ENCODE data around the gene POLR1E. TPM values are rescaled to one million over a fixed set of nuclear protein-coding genes. Genes with fewer than 3 reads are reported as not detected.

Gene POLR1E
- total and polyA plus RNA-seq, 2 donors (not counting 3 experiments of a cell fraction or from before 2014, with no cell fraction given), result 9.0 to 21.2 TPM

DNA sequence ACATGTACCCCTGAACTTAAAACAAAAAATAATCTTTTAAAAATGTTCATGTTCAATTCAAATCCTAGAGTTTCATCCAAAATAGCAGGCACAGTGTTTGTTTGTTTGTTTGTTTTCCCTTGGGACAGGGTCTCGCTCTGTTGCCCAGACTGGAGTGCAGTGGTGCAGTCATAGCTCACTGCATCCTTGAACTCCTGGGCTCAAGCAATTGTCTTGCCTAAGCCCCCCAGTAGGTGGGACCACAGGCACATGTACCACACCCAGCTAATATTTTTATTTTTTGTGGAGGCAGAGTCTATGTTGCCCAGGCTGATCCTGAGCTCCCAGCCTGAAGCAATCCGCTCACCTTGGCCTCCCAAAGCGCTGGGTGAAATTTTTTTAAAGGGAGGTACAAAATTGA lies 5.0 kb upstream of the POLR1E start:
- Histone ChIP-seq H3K9me3 (replicated peaks; ENCODE audit: control insufficient read depth, insufficient read depth, low read length) (no peaks in the 10 kb centered on the region), H2AFZ (ENCODE audit: low read depth, low read length) (no peak overlapping the region), H3K4me3 (replicated peaks in 1 of 3; ENCODE audit: insufficient read depth in 1 of 3, low read depth in 1 of 3, low read length in 3 of 3) (no peak overlapping the region), H3K79me2 (ENCODE audit: control insufficient read depth, insufficient read depth, low read length) (no peaks in the 10 kb centered on the region), H3K9ac (replicated peaks; ENCODE audit: extremely low read depth, insufficient read depth, low read length) (no peak overlapping the region), H3K4me2 (ENCODE audit: insufficient read depth, low read length) (no peak overlapping the region), H3K4me1 (ENCODE audit: control insufficient read depth, extremely low read depth, insufficient read depth, low read length) (peaks cover 2% of the 10 kb centered on the region), H3K27me3 (ENCODE audit: control insufficient read depth in 2 of 2, insufficient read depth in 2 of 2, low read length in 2 of 2) (peaks cover 8 to 15% of the 10 kb centered on the region in 2 experiments), H4K20me1 (replicated peaks; ENCODE audit: control insufficient read depth, extremely low read depth, insufficient read depth, low read length) (no peaks in the 10 kb centered on the region), H3K36me3 (ENCODE audit: control insufficient read depth in 2 of 2, extremely low read depth in 1 of 2, insufficient read depth in 2 of 2, low read length in 2 of 2) (no peaks in the 10 kb centered on the region), H3K27ac (ENCODE audit: insufficient read depth, low read depth, low read length) (no peak overlapping the region), H3K9me1 (replicated peaks; ENCODE audit: control insufficient read depth, extremely low read depth, insufficient read depth, low read length) (no peaks in the 10 kb centered on the region)
- FAIRE-seq (no peak), DNase-seq (ENCODE audit: low read depth, low spot score) (no peak)
- ChIA-PET CTCF (interaction anchor here (1.0 to 2.3 kb wide), 5 partner anchors 101 to 920 kb away, joined by 3 to 10 read pairs (median 6); no protein-coding TSS in a partner anchor), POLR2A (no interaction called here)
- no peak for TF ChIP-seq EZH2 (IDR thresholded peaks at IDR 0.05; ENCODE audit: borderline replicate concordance, low read depth, low read length, severe bottlenecking)
- TF ChIP-seq GATA2 (IDR thresholded peaks at IDR 0.05; ENCODE audit: insufficient read depth, insufficient read length, low read depth, low read length), result no peak
- TF ChIP-seq MYC (IDR thresholded peaks at IDR 0.05; ENCODE audit: low read depth, low read length), result no peak
- no peak for TF ChIP-seq JUN (IDR thresholded peaks at IDR 0.05; ENCODE audit: borderline replicate concordance, insufficient read depth, insufficient read length, low read depth)
- no peak for TF ChIP-seq POLR2A (IDR thresholded peaks at IDR 0.05; ENCODE audit: low read depth, low read length)
- TF ChIP-seq, protein P1, sequence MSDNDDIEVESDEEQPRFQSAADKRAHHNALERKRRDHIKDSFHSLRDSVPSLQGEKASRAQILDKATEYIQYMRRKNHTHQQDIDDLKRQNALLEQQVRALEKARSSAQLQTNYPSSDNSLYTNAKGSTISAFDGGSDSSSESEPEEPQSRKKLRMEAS (IDR thresholded peaks at IDR 0.05; ENCODE audit: insufficient read depth, insufficient read length), result no peak
- no peak for TF ChIP-seq POLR2AphosphoS5 (IDR thresholded peaks at IDR 0.05; ENCODE audit: insufficient read depth, low read depth, low read length)
- TF ChIP-seq, protein P2, sequence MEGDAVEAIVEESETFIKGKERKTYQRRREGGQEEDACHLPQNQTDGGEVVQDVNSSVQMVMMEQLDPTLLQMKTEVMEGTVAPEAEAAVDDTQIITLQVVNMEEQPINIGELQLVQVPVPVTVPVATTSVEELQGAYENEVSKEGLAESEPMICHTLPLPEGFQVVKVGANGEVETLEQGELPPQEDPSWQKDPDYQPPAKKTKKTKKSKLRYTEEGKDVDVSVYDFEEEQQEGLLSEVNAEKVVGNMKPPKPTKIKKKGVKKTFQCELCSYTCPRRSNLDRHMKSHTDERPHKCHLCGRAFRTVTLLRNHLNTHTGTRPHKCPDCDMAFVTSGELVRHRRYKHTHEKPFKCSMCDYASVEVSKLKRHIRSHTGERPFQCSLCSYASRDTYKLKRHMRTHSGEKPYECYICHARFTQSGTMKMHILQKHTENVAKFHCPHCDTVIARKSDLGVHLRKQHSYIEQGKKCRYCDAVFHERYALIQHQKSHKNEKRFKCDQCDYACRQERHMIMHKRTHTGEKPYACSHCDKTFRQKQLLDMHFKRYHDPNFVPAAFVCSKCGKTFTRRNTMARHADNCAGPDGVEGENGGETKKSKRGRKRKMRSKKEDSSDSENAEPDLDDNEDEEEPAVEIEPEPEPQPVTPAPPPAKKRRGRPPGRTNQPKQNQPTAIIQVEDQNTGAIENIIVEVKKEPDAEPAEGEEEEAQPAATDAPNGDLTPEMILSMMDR (IDR thresholded peaks at IDR 0.05; ENCODE audit: extremely low read depth in 1 of 2, insufficient read depth in 1 of 2, low read depth in 1 of 2, low read length in 2 of 2), result no peak
- no peak for TF ChIP-seq FOS (IDR thresholded peaks at IDR 0.05; ENCODE audit: borderline replicate concordance, insufficient read depth, low read length)
- dilution Hi-C loops (cut with MboI; ENCODE audit: extremely low pct_ligation_motif_present, low sequenced_read_pairs) (no loop called here), intact Hi-C loops (cut with micrococcal nuclease) (loop anchor here (5.0 to 10.0 kb wide), 2 partner anchors 304 to 782 kb away; partner anchors contain the start of gene EXOSC3)
- BruUV-seq (replicated peaks), result no TSS peak
